T-helper 17 cell (primary cell): ENCODE results near the gene RBM43. TPM values are rescaled to one million over a fixed set of nuclear protein-coding genes. Genes with fewer than 3 reads are reported as not detected.

ENCODE experiments used
- ATAC-seq: fragments of 150-1000 bp; cut with Tn5 transposase; 2 replicates; pipeline ENCODE4 v1.10.0; 2021; ENCODE audit warnings: mild to moderate bottlenecking, moderate library complexity
- DNase-seq, 3 donors: peaks; one replicate each; pipeline versions ENCODE4 v3.0.0 to v3.0.0-alpha.2; 2020 to 2021
- H3K9me3 ChIP-seq: one replicate; pipeline ENCODE4 v1.7.0; 2013; ENCODE audit warnings: low read length, mild to moderate bottlenecking; ENCODE audit not compliant: control insufficient read depth, poor library complexity, severe bottlenecking
- H3K27ac Mint-ChIP-seq: one replicate; pipeline ENCODE4 v1.8.0; 2022; ENCODE audit warnings: mild to moderate bottlenecking, moderate library complexity, mixed read lengths
- H3K27me3 Mint-ChIP-seq: one replicate; pipeline ENCODE4 v1.8.0; 2022; ENCODE audit warnings: mixed read lengths
- H3K36me3 Mint-ChIP-seq: one replicate; pipeline ENCODE4 v1.8.0; 2022; ENCODE audit warnings: low read depth, mixed read lengths
- H3K4me1 Mint-ChIP-seq: one replicate; pipeline ENCODE4 v1.8.0; 2022; ENCODE audit warnings: mild to moderate bottlenecking, mixed read lengths
- H3K4me3 Mint-ChIP-seq: one replicate; pipeline ENCODE4 v1.8.0; 2022; ENCODE audit warnings: mild to moderate bottlenecking, moderate library complexity, mixed read lengths
- total RNA-seq, 4 donors: library from RNA in 2 of 4; stranded (reverse) in 2 of 4; gene quantifications; one replicate each; pipeline ENCODE4 v1.2.3 and lab custom pipeline; 2022 to 2026

RBM43 gene
- total RNA-seq, 2 donors from 2014 or later: 10.4 to 11.6 TPM

- Mint-ChIP-seq H3K27ac (peak overlapping the region; percentile 98), H3K27me3 (no peaks in the 10 kb centered on the region), H3K36me3 (no peaks in the 10 kb centered on the region), H3K4me3 (peak overlapping the region; percentile 95), H3K4me1 (peaks cover 19% of the 10 kb centered on the region)
- no peak for ATAC-seq
- no peak for DNase-seq
- H3K9me3 ChIP-seq: no peaks in the 10 kb centered on the region
Observed at GRCh38 chr2:151261977-151262291, 271 bp upstream of the RBM43 start.

DNA sequence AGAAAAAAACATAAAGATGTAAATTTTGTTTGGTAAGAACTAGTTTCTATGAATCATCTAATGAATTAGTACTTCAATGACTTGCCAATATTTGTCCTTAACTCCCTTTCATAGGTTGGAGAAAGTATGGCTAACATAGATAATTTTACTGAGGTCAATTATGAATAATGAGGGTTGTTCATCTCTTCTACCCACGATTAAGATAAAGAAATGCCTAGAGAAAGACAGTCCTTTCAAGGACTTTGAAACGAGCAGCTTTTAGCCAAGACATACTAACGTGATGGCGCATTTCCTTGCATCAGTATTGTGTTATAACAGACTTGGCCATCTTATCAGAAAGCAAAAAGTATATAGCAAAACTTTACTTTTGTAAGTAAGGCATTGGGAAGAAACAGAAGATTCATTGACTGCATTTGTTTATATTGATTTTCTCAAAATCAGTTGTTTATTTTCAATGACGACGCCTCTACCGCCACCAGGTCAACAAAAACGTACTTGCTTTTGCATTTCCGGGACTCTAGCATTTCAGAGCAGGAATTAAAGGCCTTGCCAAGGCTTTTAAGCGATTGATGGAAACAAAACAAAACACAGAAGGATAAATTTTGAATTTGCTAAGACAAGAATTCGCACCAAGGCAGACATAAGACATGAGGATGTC is 961 bp downstream of the RBM43 start:
- Mint-ChIP-seq H3K27ac (peak overlapping the region; percentile 98), H3K36me3 (no peaks in the 10 kb centered on the region), H3K4me1 (peaks cover 19% of the 10 kb centered on the region), H3K4me3 (peak overlapping the region; percentile 95), H3K27me3 (no peaks in the 10 kb centered on the region)
- H3K9me3 ChIP-seq: no peaks in the 10 kb centered on the region
- ATAC-seq (peak; percentile 19), DNase-seq (no peak)

GRCh38 chr2:151258121-151258520 is 3.5 kb downstream of the RBM43 start:
- Mint-ChIP-seq H3K4me1 (peaks cover 20% of the 10 kb centered on the region), H3K36me3 (peaks cover 5% of the 10 kb centered on the region), H3K27ac (peak overlapping the region; percentile 19), H3K4me3 (no peak overlapping the region), H3K27me3 (no peaks in the 10 kb centered on the region)
- ATAC-seq: no peak
- no peaks in the 10 kb centered on the region for H3K9me3 ChIP-seq
- DNase-seq: no peak

DNA sequence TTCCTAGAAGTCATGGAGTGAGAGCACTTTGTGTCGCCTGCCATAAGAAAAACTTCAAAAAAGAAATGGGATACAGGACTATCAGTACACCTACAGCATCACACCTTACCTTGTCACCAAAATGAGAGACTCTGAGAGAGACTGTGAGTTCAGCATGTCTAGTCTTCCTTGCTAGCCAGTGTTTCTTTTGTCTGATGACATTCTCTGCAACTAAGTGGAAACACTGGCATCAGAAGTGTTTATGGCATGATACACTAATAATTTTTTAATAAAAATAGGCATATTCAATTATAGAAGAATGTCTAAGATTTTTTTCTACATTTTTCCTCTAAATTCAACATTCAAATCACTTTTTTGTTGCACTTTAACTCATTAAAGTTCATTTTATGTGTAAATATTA is 9.0 kb downstream of the RBM43 start:
- Mint-ChIP-seq H3K4me3 (no peak overlapping the region), H3K27me3 (no peaks in the 10 kb centered on the region), H3K4me1 (peaks cover 8% of the 10 kb centered on the region), H3K27ac (no peak overlapping the region), H3K36me3 (peaks cover 15% of the 10 kb centered on the region)
- ATAC-seq (no peak), DNase-seq (no peak)
- peaks cover 6% of the 10 kb centered on the region for H3K9me3 ChIP-seq

DNA sequence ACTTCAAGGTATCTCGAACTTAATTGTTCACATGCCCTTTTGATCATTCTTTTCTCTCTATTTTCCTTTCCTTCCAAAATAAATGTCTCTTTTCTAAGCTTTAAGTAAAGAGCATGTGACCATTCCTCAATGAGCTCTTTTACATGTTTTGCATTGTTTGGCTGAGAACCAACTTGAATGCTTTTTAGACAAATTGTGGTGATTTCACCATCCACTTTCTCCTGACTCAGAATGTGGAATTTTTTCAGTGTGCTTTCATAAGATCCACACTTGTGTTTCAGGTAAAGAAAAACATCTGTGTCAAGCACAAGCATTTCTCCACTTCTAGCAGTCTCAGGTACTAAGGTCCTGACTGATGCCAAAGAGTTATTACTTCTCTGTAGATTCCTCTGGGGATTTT is 10.7 kb downstream of the RBM43 start:
- Mint-ChIP-seq H3K4me1 (peaks cover 8% of the 10 kb centered on the region), H3K36me3 (peaks cover 15% of the 10 kb centered on the region), H3K27ac (no peak overlapping the region), H3K4me3 (no peak overlapping the region), H3K27me3 (no peaks in the 10 kb centered on the region)
- DNase-seq (no peak), ATAC-seq (no peak)
- H3K9me3 ChIP-seq: peaks cover 6% of the 10 kb centered on the region

- DNase-seq: no peak
- no peaks in the 10 kb centered on the region for H3K4me1 Mint-ChIP-seq
- peaks cover 6% of the 10 kb centered on the region for H3K9me3 ChIP-seq
- H3K27me3 Mint-ChIP-seq: no peaks in the 10 kb centered on the region
- ATAC-seq: no peak
- no peak overlapping the region for H3K27ac Mint-ChIP-seq
- no peak overlapping the region for H3K4me3 Mint-ChIP-seq
- peaks cover 10% of the 10 kb centered on the region for H3K36me3 Mint-ChIP-seq
Observed at GRCh38 chr2:151247432-151247831, 14.2 kb downstream of the RBM43 start.

GRCh38 chr2:151246152-151246551 is 15.5 kb downstream of the RBM43 start:
- H3K4me1 Mint-ChIP-seq: no peaks in the 10 kb centered on the region
- H3K27me3 Mint-ChIP-seq: no peaks in the 10 kb centered on the region
- peaks cover 3% of the 10 kb centered on the region for H3K36me3 Mint-ChIP-seq
- H3K27ac Mint-ChIP-seq: no peak overlapping the region
- peaks cover 6% of the 10 kb centered on the region for H3K9me3 ChIP-seq
- ATAC-seq: no peak
- no peak for DNase-seq
- no peak overlapping the region for H3K4me3 Mint-ChIP-seq

DNA sequence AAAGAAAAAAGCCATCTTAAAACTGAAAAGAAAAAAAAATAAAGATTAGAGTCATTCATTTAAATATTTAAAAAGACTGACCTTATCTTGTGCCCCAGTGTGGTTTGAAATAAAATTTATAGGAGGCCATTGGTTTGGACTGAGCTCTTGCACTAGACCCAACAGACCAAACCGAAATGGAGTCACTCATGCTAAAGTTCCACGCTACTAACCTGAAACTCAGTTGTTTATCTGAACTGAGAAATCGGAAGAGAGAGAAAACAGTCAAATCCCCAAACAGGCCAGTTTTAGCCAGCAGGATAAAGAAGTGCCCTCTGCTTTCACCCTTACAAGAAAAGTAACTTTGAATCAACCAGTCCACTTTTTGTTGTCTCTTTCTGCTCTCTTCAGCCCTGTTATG is 18.2 kb downstream of the RBM43 start:
- peaks cover 7% of the 10 kb centered on the region for H3K27me3 Mint-ChIP-seq
- H3K4me1 Mint-ChIP-seq: no peaks in the 10 kb centered on the region

GRCh38 chr2:151241224-151241623 is 20.4 kb downstream of the RBM43 start:
- peaks cover 7% of the 10 kb centered on the region for H3K27me3 Mint-ChIP-seq
- H3K36me3 Mint-ChIP-seq: no peaks in the 10 kb centered on the region
- DNase-seq (no peak), ATAC-seq (no peak)
- no peak overlapping the region for H3K4me3 Mint-ChIP-seq
- no peak overlapping the region for H3K27ac Mint-ChIP-seq
- H3K4me1 Mint-ChIP-seq: no peaks in the 10 kb centered on the region
- no peaks in the 10 kb centered on the region for H3K9me3 ChIP-seq

More for the DNA sequence above, 18.2 kb downstream of the RBM43 start:
- no peak overlapping the region for H3K27ac Mint-ChIP-seq
- H3K4me3 Mint-ChIP-seq: no peak overlapping the region
- DNase-seq (no peak), ATAC-seq (no peak)
- peaks cover under 1% of the 10 kb centered on the region for H3K9me3 ChIP-seq
- no peaks in the 10 kb centered on the region for H3K36me3 Mint-ChIP-seq

GRCh38 chr2:151240433-151240832 is 21.2 kb downstream of the RBM43 start:
- no peaks in the 10 kb centered on the region for H3K36me3 Mint-ChIP-seq
- H3K27ac Mint-ChIP-seq: no peak overlapping the region
- H3K9me3 ChIP-seq: no peaks in the 10 kb centered on the region
- ATAC-seq (no peak), DNase-seq (no peak)
- peaks cover 7% of the 10 kb centered on the region for H3K27me3 Mint-ChIP-seq
- no peaks in the 10 kb centered on the region for H3K4me1 Mint-ChIP-seq
- no peak overlapping the region for H3K4me3 Mint-ChIP-seq

DNA sequence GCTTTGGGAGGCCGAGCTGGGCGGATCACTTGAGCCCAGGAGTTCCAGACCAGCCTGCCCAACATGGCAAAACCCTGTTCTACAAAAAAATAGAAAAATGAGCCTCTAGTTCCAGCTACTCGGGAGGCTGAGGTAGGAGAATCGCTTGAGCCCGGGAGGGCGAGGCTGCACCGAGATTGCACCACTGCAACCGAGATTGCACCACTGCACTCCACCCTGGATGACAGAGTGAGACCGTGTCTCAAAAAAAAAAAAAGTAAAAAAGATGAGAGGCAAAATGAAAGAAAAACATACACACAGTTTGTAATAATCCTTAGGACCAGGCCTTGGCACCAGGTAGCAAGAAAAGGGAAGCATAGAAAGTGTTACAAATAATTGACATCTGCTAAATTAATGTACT is 22.0 kb downstream of the RBM43 start:
- Mint-ChIP-seq H3K4me1 (peaks cover 5% of the 10 kb centered on the region), H3K27me3 (peaks cover 7% of the 10 kb centered on the region), H3K4me3 (no peak overlapping the region), H3K27ac (no peak overlapping the region), H3K36me3 (no peaks in the 10 kb centered on the region)
- no peak for DNase-seq
- no peaks in the 10 kb centered on the region for H3K9me3 ChIP-seq
- no peak for ATAC-seq

DNA sequence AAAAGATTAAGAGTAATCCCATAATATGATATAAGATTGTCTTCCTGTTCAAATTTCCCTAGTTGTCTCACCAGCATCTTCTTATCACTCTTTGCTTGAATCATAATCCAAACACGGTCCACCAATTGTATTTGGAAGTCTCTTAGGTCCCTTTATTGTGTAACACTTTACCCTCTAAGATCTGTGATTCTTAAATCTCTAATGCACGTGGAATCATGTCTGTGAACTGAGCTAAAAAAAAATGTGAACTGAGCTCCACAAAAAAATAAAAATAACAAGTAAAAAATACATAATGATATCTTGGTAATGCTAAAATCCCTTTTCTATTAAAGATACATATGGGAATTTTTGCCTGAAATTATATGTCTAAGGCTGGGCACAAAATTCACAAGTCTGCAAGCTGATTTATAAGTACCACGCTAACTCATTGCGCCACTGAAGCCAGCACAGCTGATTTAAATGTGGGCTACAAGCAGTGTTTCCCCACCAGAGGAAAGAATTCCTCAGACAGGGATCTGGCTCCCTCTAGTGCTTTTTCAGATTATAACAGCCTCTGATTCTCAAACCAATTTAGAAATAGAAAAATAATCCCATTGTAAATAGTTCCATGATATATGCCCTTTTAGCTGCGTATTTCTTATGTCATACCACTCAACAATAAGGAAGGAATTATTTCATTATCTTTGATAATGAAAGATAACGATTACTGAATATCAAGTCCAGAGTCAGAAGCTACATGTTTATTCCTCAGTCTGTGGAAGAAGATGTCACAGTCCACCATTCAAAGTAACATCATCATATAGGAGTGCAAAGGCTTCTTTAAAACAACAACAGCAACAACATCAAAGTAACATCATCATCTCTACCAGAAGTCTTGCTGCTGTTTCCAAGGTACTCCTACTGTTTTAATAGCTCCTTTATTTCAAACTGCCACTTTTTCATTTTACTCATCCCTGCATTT is 22.9 kb downstream of the RBM43 start:
- no peak overlapping the region for H3K4me3 Mint-ChIP-seq
- no peaks in the 10 kb centered on the region for H3K36me3 Mint-ChIP-seq
- peaks cover 5% of the 10 kb centered on the region for H3K4me1 Mint-ChIP-seq
- H3K27ac Mint-ChIP-seq: no peak overlapping the region
- peak; percentile 70 for ATAC-seq
- no peaks in the 10 kb centered on the region for H3K9me3 ChIP-seq
- H3K27me3 Mint-ChIP-seq: peaks cover 7% of the 10 kb centered on the region
- no peak for DNase-seq

- H3K4me1 Mint-ChIP-seq: peaks cover 5% of the 10 kb centered on the region
- H3K9me3 ChIP-seq: no peaks in the 10 kb centered on the region
- H3K27me3 Mint-ChIP-seq: peaks cover 7% of the 10 kb centered on the region
- H3K27ac Mint-ChIP-seq: no peak overlapping the region
- no peak for DNase-seq
- no peaks in the 10 kb centered on the region for H3K36me3 Mint-ChIP-seq
- no peak overlapping the region for H3K4me3 Mint-ChIP-seq
- ATAC-seq: no peak
Observed at GRCh38 chr2:151237422-151238025, 24.1 kb downstream of the RBM43 start.
